LHCN-M2 (cell line): ENCODE data around the gene SRGAP2. TPM values are rescaled to one million over a fixed set of nuclear protein-coding genes. Genes with fewer than 3 reads are reported as not detected.
"Not testable (repeated sequence)": the region's sequence is repeated elsewhere in the genome, so short reads cannot be mapped to it uniquely, and the experiment has no call there.

Experiments
- DNase-seq: peaks from one replicate; pipeline ENCODE4 v3.0.0-alpha.2; 2012; ENCODE audit warnings: low read depth
- polyA plus RNA-seq: library from polyadenylated mRNA; unstranded; fragments of >200 nt; gene quantifications from one replicate; pipeline ENCODE4 v1.2.1, GENCODE V29; 2012; ENCODE audit warnings: missing spikeins
- total RNA-seq: library from RNA; depleted of rRNA; stranded (reverse); fragments of >200 nt; gene quantifications from 2 replicates; pipeline ENCODE4 v1.2.3, GENCODE V29; 2014; rRNA removed

The SRGAP2 gene
- 34.4 and 43.9 TPM in 2 replicates for total RNA-seq
- 18.4 TPM for polyA plus RNA-seq

DNA sequence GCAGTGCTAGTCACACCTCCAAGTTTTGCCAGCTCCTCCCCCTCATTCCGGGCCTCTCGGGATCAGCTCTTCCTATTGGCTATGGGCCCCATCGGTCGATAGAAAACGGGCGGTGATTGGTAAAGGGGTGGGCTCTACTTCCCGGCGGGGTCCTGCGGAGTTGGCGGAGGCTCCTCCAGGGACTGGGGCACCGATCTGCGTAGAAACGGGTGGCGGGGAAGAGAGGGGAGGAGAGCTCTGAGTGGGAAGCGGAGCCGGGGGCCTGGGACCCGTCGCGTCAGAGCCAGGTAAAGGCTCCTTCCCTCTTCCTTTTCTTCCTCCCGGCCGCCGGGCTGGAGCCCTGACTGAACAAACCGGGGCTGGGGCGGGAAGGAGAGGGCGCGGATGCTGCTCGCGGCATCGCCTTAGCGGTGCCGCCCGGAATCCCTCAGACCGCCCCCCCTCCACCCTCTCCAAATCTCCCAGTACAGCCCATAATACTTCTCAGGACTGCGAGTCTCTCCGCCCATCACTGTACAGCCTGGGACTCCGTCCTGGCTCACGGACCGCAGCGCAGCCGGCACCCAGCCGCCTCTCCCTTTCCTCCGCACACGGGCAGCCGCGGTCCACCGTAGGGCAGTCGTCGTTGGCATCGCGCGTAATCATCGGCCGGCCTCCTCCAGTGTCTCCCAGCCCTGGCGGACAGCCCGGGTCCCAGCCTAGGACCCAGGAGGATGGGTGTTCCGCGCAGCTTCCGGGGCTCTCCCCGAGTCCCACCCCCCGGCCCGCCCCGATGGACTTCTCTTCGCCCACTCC, at the start of gene SRGAP2:
Gene SRGAP2 (plus strand): TSS at position 178 of the 795 bp plus-strand sequence. CDS start 2,430 bp downstream, outside the sequence.
- peak; percentile 44 for DNase-seq

DNA sequence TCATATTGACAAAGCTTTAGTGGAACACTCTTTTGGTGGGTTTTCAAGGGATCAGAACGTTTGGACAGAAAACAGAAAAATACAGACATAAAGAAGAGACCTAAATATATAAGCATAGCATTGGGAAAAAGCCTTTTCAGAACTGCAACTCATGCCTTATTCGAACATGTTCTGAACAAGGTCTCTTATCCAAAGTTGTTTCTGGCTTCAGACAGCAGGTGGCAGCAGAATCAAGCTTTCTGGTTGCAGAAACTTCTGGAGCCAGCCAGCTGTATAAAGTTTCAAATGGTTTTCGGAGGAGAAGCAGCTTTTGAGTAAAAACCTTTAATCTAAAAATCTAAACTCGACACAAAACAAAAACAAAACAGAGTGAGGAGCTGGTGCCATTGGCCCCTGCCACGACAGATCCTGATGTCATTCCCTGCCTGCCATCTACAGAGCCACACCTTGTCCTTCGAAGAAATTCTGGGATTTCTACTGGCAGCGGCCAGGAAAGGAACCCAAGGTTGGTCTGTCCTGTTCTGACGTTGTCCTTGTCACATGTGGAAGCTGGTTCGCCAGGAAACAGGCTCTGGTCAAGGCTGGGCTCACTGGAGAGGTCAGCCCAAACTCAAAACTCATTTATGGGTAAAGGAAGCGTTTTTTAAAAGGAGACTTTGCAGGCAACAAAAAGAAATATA, 35.9 kb upstream of the SRGAP2 start:
- DNase-seq = not testable (repeated sequence)

DNA sequence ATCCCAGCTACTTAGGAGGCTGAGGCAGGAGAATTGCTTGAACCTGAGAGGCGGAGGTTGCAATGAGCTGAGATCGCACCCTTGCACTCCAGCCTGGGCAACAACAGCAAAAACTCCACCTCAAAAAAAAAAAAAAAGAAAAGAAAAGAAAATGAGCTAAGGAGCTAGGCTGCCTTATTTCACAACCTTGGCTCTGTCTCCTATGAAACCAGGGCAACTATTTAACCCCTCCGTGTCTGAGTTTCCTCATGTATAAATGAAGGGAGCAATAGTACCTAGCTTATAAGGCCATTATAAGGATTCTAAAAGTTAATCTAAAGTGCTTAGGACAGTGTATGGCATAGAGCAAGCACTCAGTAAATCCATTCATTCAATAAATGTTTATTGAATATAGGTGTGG, 33.5 kb upstream of the SRGAP2 start:
- DNase-seq = not testable (repeated sequence)

- DNase-seq = not testable (repeated sequence)
These were observed 30.1 kb upstream of the SRGAP2 start for GRCh38 chr1:206173110-206173719.

- peak; percentile 10 for DNase-seq
These were observed 29.0 kb upstream of the SRGAP2 start for GRCh38 chr1:206174182-206174868.

DNA sequence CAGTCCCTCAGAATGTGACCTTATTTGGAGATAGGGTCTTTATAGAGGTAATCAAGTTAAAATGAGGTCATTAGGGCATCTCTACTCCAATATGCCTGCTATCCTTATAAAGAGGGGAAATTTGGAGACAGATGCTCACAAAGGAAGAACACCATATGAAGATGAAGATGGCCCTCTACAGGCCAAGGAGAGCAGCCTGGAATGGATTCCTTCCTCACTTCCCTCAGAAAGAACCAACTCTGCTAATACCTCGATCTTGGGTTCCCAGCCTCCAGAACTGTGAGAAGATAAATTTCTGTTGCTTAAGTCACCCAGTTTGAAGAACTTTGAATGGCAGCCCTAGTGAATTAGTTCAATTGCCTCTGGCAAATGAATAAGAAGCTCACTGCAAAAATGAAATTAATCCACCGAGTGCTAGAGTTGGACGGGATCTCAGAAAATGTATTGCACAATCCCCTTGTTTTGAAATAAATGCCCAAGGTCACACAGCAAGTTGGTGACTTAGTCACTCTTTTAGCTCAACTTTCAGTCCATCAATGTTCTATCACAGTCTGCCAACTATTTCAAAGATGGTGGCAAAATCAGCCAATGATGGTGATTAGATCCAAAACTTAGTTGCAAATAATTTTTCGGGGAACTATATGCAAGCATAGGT, 27.8 kb upstream of the SRGAP2 start:
- DNase-seq = peak; percentile 46

DNA sequence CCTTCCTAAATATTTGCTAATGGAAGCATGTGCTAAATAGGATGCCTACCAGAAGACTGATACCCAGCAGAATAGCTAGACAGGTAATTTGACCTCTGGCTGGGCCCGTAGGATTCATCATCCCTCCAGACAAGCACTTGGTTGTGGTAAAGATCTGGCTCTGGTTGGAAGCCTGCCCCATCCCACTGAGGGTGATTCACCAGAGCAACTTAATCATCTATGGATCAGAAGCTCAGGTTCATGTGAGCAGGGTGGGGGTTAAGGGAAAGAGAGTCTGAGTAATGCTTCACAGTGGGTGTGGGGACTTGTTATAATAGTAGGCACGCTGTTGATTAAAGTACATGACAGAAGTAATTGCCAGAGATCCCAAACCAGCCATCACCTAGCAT, 27.2 kb upstream of the SRGAP2 start:
- DNase-seq = not testable (repeated sequence)

DNA sequence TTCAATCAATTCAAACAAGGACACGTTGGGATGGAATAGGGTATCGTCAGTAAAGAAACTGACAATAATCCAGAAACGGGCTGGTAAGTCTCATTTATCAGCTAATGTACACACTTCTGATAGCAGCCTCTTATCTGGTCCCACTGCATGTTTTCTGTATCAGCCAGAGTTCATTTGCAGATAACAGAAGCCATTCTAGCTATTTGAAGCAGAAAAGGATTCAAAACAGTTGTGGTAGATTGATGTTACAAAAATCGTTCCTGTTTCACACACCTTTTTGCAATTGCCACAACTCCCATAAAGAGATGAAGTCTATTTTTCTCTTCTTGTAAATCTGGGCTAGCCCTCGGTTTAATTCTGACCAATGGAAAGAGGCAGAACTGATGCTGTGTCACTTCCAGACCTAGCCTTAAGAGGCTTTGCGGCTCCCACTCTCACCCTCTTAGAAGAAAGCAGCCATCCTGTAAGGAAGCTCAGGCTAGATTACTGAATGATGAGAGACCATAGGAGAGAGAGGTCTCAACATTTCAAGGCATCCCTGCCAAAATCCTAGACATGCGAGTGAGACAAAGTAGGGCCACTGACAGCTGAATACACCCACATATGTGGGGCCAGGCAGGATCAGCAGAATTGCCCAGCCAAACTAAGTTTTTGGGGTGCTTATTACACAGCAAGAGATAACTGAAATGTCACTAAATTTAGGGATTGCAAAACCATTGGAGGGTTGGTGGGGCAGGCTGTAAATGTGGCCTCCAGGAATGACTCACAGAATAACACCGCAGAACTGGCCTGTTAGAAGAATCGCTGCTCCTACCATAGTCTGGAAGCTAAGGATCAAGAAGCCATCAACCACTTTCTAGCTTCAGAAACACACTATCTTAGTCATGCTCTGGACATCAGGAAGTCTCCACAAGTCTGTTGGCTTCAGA, 25.0 kb upstream of the SRGAP2 start:
- peak; percentile 65 for DNase-seq

- not testable (repeated sequence) for DNase-seq
These were observed 23.7 kb upstream of the SRGAP2 start for GRCh38 chr1:206179666-206180065.

DNA sequence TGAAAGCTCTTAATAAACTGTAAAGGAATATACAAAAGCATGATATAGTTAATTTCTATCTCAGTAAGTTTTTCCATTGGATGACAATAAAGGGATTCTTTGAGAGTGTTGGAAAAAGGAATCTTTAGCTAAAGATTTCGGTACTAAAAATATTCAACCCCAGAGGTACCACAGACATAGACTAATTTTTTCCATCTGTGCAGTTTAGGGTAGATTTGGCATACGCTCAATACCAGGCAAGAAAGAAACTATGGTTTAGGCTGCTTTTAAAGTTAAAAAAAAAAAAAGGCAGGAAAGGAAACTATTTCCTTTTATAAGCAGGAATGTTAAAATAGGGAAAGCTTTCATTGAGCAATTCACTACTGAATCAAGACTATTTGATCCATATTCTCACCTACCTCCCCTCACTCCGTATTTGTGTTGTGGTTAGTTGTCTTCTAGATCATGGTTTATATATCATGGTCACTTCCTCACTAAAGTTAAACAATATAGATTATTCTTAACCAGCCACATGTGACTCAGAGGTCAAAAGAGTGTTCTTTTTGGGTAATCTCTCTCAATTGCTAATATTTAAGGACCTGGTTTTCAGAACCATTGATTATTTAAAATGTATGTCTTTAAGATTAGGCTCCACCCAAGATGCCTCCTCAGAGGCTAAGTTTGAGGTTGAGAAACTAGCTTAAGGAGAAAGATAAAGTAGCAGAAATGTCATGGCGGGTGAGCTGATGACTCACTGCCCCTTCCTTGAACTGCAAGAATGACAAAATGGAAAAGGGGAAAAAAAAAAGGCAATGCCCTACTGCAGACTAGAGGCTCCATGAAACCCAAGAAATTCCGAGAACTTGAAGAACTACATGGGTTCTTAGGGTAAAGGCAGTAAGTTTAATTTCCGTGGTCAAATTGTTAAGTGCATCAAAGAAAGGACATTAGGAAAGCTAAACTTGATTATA, 20.7 kb upstream of the SRGAP2 start:
- DNase-seq = peak; percentile 8

GRCh38 chr1:206183788-206184187, 19.6 kb upstream of the SRGAP2 start:
- not testable (repeated sequence) for DNase-seq

DNA sequence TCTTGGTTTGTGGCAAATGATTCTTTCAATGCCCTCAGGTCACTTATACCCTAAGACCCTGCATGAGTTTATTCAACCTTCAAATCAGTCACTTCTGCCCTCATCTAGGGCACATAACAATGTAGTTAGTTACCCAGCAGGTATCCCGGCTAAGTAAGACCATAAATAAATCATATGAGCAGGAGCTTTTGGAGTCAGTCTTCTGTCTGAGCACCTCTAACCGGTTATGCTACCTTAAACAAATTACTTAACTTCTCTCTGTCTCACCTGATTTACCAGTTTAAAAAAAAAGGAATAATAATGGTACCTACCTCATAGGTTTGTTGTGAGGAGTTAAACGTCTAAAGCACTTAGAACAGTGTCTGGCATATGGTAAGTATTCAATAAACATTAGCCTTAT, 17.6 kb upstream of the SRGAP2 start:
- DNase-seq = not testable (repeated sequence)

DNA sequence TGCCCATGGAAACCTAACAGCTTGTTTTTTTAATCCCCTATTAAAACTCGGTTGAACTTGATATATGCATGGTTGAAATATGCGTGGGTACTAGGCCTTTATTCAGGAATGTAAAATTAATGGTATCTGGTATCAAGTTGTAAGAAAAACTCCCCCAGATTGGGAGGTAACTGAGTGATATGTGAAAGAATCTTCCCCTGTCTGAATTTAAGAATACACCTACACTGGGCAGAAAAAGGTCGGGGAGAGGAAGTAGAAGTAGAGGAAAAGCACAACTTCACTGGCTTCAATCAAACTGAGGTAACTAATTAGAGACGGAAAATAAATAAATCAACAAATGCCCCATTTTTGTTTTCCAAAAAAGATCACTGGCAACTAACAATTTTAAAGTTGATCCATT, 16.5 kb upstream of the SRGAP2 start:
- not testable (repeated sequence) for DNase-seq

DNA sequence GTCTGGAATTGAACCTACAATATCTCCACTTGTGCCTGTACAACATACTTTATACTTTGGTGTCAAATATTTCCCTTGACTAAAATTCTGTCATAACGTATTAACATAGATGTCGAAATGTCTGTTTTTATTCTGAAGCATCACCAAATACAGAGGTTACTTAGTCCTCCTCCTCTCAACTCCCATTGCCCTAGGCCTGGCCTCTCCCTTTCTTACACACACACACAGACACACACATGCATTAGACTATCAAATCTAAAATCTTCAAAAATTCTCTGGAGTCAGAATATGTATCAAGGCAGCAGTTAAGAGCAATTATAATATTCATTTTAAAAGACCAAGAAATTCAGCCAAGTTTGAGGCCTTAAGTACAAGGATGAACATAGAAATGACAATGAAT, 8.2 kb upstream of the SRGAP2 start:
- DNase-seq = not testable (repeated sequence)

- not testable (repeated sequence) for DNase-seq
These were observed 6.5 kb upstream of the SRGAP2 start for GRCh38 chr1:206196748-206197424.

DNA sequence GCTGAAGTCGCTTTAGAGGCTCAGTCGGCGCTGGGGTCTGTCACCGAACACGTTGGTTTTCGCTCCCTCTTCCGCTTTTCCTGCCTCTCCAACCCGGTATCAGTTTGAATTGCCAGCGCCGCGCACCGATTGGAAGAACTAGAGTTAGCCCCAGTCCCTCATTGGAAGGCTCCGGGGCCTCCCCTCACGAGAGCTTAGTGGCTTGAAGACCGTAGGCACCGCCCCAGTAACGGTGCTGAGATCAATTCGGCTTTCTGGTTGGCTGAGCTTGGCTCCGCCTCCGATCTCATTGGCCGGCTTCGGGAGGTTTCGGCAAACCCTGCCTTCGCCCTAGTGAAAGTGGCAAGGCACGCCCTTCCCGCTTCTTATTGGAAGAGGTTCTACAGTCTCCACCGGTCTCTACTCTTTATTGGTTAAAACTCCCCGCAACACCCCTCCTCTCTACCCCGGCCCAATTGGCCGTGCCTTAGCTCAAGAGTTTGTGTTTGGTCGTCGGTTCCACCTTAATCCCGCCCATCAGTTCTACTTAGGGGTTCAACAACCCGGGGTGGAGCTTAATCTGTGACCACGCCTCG, 465 bp upstream of the SRGAP2 start, which contains the start of gene FAM72A:
Gene FAM72A (minus strand): TSS at position 51 of the 575 bp plus-strand sequence. CDS start 814 bp downstream, outside the sequence.
- DNase-seq = peak; percentile 100

DNA sequence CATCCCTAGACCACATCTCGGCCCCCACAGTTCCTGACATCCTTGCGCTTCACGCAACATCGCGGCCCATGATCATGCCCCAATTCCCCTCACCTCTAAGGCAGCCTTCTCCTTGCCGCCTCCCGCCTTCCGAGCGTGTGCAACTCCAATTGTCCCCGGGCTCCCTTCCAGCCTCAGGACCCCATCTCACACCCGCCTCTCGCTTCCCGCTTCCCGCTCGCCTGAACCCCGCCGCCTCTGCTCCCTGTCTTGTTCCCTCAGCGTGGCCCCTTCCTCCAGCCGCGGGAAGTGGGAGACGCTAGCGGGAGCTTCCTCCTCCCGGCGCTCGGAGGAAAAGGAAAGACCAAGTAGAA, 794 bp downstream of the SRGAP2 start:
- DNase-seq = not testable (repeated sequence)

GRCh38 chr1:206204871-206205270, 1.5 kb downstream of the SRGAP2 start:
- DNase-seq = peak; percentile 21
